ENCODE data around the gene CELSR1. TPM values are rescaled to one million over a fixed set of nuclear protein-coding genes. Genes with fewer than 3 reads are reported as not detected.

Gene CELSR1
- total RNA-seq, 1 donor = 1.3 TPM

DNA sequence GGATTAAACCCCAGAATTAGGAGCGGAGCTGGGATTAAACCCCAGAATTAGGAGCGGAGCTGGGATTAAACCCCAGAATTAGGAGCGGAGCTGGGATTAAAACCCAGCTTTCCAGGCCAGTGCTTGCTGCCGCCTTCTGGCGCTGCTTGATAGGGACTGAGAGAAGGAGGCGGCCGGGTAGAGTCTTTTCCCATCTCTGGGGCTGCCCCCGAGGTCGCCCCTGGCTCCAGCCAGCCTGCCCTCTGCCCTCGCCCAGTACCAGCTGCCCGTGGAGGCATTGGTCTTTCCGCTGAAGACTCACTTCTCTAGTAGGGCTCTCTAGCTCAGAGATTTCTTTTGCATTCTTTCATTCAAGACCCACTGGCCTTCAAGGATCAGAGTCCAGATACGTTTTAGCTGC is 196.7 kb downstream of the CELSR1 start:
- no peak for DNase-seq (ENCODE audit: low read depth in 2 of 3, low spot score in 2 of 3)

GRCh38 chr22:46339956-46340355 is 197.5 kb downstream of the CELSR1 start:
- DNase-seq (ENCODE audit: low read depth in 2 of 3, low spot score in 2 of 3) = no peak

- DNase-seq (ENCODE audit: low read depth in 2 of 3, low spot score in 2 of 3) = no peak
These were observed 198.8 kb downstream of the CELSR1 start for GRCh38 chr22:46338636-46339035.

GRCh38 chr22:46337870-46338269 is 199.6 kb downstream of the CELSR1 start:
- DNase-seq (ENCODE audit: low read depth in 2 of 3, low spot score in 2 of 3) = no peak

GRCh38 chr22:46336119-46337078 is 201.0 kb downstream of the CELSR1 start:
- no peak for DNase-seq (ENCODE audit: low read depth in 2 of 3, low spot score in 2 of 3)

GRCh38 chr22:46335201-46336118 is 202.0 kb downstream of the CELSR1 start, which contains the start of gene TRMU:
TRMU (plus strand) TSS chr22:46335714; CDS start chr22:46335765, 51 bp downstream.
- peak; percentile 37 to 71 (median 69) for DNase-seq (ENCODE audit: low read depth in 2 of 3, low spot score in 2 of 3)

DNA sequence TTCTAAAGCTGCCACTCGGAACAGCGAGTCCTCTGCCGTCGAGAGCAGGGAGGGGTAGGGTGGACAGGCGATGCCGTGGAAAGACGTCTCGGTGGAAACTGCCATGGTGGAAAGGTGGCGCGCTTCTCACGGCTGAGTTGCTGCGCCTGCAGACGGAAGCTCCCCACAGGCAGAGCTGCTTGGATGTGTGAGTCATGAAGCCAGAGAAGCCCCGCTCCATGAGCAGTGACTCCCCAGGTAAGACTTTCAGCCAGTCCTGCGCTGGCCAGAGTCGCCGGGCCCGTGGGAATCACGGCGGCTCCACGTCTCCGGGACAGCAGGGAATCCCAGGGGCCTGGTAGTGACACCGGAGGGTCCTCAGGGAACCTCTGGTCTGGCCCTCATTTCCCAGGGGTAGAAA is 205.9 kb downstream of the CELSR1 start:
- no peak for DNase-seq (ENCODE audit: low read depth in 2 of 3, low spot score in 2 of 3)

DNA sequence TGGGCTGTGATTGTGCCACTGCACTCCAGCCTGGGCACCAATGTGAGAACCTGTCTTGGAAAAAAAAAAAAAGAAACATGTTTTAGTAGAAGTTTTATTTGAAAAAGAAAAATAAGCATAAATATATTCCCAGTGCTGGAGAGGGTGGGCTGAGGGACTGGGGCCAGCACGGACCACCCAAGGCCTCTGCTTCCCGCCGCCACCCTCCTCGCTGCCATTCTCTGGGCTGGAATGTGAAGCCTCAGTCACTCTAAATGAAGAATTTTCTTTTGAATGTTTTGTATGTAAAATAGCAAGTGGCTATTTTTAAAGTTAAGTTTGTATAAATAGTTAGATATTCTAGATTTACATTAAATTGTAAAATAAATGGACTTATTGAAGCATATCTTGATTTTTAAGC is 207.0 kb downstream of the CELSR1 start:
- DNase-seq (ENCODE audit: low read depth in 2 of 3, low spot score in 2 of 3) = no peak

DNA sequence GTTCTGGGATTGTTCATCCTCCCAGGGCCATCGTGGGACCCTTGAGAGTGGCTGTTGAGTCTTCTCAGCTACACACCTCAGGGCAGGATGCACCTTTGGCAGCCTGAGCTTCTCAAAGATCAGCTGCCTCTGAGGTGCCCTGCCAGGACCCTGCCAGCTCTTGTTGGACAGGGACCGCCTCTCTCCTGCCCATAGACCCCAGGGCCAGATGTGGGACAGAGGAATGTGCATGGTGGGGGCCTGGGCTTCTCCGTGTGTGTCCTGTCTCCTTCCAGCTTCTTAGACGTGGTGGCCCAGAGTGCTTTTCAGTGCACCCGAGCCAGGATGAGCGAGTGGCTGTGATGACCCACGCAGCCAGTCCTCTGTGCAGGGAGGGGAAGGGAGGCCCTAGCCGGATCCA is 207.8 kb downstream of the CELSR1 start:
- no peak for DNase-seq (ENCODE audit: low read depth in 2 of 3, low spot score in 2 of 3)

DNA sequence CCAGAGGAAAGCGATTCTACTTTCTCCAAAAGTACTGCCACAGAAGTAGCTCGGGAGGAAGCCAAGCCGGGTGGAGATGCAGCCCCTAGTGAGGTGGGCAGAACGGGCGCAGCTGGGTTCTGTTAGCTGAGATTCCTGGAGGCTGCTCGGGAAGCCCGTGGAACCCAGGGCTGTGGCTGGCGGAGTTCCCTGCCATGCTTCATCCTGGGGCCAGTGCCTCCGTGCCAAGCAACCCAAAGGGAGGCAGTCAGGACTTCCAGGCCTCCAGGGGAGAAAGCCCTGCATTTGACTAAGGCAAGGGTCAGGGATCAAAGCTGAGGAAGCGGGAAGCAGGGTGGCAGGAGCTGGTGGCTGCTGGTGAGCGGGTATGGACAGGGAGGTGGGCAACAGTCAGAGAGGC is 208.6 kb downstream of the CELSR1 start:
- DNase-seq (ENCODE audit: low read depth in 2 of 3, low spot score in 2 of 3) = no peak

GRCh38 chr22:46327691-46328465 is 209.5 kb downstream of the CELSR1 start:
- DNase-seq (ENCODE audit: low read depth in 2 of 3, low spot score in 2 of 3) = no peak

- no peak for DNase-seq (ENCODE audit: low read depth in 2 of 3, low spot score in 2 of 3)
These were observed 211.2 kb downstream of the CELSR1 start for GRCh38 chr22:46326066-46326680.

DNA sequence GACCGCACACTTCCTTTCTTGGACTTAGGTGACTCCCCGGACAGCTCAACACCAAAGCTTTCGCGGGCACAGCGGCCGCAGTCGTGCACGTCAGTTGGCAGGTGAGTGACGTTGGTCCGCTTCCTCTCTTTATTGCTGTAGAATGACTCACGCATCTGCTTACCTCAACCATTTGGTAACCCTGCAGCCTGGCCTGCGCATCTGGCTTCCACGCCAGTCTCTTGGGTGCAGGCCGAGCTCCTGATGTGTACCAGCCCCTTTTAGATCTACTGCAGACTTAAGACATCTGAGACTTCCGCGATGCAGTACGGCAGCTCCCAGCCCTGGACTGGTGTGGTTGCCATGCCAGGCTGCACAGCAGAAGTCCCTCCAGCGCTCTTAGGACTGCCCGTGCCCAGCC is 214.3 kb downstream of the CELSR1 start:
- DNase-seq (ENCODE audit: low read depth in 2 of 3, low spot score in 2 of 3) = no peak

GRCh38 chr22:46322711-46323110 is 214.7 kb downstream of the CELSR1 start:
- DNase-seq (ENCODE audit: low read depth in 2 of 3, low spot score in 2 of 3) = no peak

DNA sequence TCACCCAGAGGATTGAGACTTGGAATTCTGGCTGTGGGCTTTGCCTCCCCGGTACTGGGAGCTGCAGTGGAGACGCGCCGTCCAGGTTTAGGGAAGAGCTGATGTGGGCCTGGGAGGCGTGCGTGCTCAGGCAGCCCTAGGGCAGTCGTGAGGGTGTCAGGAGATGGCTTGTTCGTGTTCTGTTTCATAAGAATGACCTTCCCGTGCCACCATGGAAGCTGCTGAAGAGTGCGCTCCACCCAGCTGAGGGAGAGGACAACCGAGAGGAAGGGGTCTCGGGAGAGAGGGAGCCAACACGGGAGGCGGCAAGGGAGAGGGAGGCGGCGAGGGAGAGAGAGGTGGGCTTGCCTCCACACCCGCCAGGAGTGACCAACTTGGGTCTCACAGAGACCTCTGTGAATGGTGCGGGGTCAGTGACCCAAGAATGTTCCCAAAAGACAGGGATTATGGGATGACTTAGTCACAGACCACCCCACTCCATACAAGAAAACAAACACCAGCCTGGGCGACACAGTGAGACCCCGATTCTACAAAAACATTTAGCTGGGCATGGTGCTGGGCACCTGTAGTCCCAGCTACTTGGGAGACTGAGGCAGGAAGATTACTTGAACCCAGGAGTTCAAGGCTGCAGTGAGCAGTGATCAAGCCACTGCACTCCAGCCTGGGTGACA is 216.6 kb downstream of the CELSR1 start:
- DNase-seq (ENCODE audit: low read depth in 2 of 3, low spot score in 2 of 3) = no peak

DNA sequence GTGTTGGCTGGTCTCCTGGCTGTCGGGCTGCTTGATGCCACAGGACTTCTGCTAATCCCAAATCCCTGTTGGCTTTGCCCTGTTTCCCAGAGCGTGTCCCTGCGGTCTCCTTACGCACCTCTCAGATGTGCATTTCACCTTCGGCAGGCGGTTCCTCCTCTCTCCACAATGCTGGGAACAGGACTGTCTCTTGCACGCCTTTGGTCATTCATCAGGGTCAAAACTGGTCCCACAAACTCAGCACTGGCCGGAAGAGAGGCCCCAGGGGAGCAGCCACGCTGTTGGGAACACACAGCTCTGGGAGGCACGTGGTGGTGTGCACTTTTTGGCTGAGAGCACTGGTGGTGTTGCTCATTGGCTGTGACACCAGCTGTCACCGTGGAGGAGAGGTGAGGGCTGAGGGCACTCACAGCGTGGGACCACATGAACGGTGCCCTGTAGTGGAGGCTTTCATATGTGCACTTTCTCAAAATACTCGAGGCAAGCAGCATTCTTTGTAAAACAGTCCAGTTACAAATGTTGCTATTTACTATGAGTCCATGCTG is 217.2 kb downstream of the CELSR1 start:
- DNase-seq (ENCODE audit: low read depth in 2 of 3, low spot score in 2 of 3) = no peak

DNA sequence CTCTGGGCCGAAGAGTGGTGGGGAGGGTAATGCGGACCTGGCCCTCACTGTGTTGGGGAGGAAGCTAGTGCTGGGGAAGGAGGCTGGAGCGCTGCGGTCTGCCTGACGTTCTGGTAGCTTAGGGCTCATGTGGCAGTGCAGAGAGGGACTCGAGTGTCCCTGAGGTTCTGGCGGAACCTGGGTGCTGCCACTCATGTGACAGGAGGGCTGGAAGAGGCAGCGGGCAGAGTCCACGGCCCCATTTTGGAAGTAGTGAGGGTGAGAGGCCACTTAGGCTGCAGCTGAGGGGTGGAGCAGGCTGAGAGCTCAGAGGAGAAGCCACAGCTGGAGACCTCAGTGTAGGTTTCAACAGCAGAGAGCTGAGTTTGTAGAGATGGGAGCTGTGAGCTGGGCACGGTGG is 218.1 kb downstream of the CELSR1 start:
- no peak for DNase-seq (ENCODE audit: low read depth in 2 of 3, low spot score in 2 of 3)

DNA sequence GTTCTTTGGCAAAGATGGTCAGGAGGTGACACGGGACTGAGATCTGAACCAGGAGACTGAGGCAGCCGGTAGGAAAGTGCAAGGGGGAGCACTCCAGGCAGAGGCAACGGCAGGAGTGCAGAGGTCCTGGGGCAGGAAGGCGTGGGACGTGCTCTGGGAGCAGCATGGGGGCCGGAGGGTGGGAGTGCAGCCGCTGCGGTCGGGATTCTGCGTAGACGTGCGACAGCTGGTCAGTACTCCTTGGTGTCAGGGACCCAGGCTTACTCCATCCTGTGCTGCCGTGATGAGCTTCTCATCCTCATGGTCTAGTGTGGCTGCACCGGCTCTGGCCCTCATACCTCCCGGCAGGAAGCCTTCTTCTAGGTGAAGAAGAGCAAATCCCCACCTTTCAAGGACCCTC is 218.8 kb downstream of the CELSR1 start:
- DNase-seq (ENCODE audit: low read depth in 2 of 3, low spot score in 2 of 3) = no peak

GRCh38 chr22:46317646-46318045 is 219.8 kb downstream of the CELSR1 start:
- DNase-seq (ENCODE audit: low read depth in 2 of 3, low spot score in 2 of 3) = no peak
